GM19099 (cell line): ENCODE measurements around the gene ATG10.

ENCODE experiments used
- POLR2A ChIP-seq: IDR thresholded peaks from 3 replicates; pipeline ENCODE4 v1.6.1; 2011; ENCODE audit warnings: low read depth; ENCODE audit not compliant: insufficient read length; ENCODE audit errors: extremely low read depth

ATG10 gene

GRCh38 chr5:82031220-82032119 lies 59.6 kb downstream of the ATG10 start:
- no peak for TF ChIP-seq POLR2A

- no peak for TF ChIP-seq POLR2A
These were observed 72.2 kb downstream of the ATG10 start for GRCh38 chr5:82044010-82044409.

- TF ChIP-seq POLR2A = no peak
These were observed 73.9 kb downstream of the ATG10 start for GRCh38 chr5:82045554-82046275.

- no peak for TF ChIP-seq POLR2A
These were observed 74.4 kb downstream of the ATG10 start for GRCh38 chr5:82046276-82046647.

GRCh38 chr5:82050955-82051354 lies 79.1 kb downstream of the ATG10 start:
- no peak for TF ChIP-seq POLR2A

- no peak for TF ChIP-seq POLR2A
These were observed 82.3 kb downstream of the ATG10 start for GRCh38 chr5:82054004-82054710.

- no peak for TF ChIP-seq POLR2A
These were observed 85.2 kb downstream of the ATG10 start for GRCh38 chr5:82057051-82057450.

GRCh38 chr5:82058710-82059109 lies 86.9 kb downstream of the ATG10 start:
- TF ChIP-seq POLR2A = no peak

- no peak for TF ChIP-seq POLR2A
These were observed 95.0 kb downstream of the ATG10 start for GRCh38 chr5:82066791-82067190.

GRCh38 chr5:82068723-82069122 lies 96.9 kb downstream of the ATG10 start:
- no peak for TF ChIP-seq POLR2A

- TF ChIP-seq POLR2A = no peak
These were observed 100.3 kb downstream of the ATG10 start for GRCh38 chr5:82072138-82072537.

GRCh38 chr5:82073179-82073578 lies 101.4 kb downstream of the ATG10 start:
- TF ChIP-seq POLR2A = no peak

GRCh38 chr5:82074950-82075349 lies 103.1 kb downstream of the ATG10 start:
- no peak for TF ChIP-seq POLR2A

GRCh38 chr5:82077496-82077895 lies 105.7 kb downstream of the ATG10 start:
- no peak for TF ChIP-seq POLR2A

GRCh38 chr5:82091617-82092016 lies 119.8 kb downstream of the ATG10 start:
- TF ChIP-seq POLR2A = no peak

- no peak for TF ChIP-seq POLR2A
These were observed 123.7 kb downstream of the ATG10 start for GRCh38 chr5:82095536-82095935.

GRCh38 chr5:82096249-82096648 lies 124.4 kb downstream of the ATG10 start:
- TF ChIP-seq POLR2A = no peak
